Loucy (cell line): ENCODE data around the gene SSH3.
"Not testable (repeated sequence)": the region's sequence is repeated elsewhere in the genome, so short reads cannot be mapped to it uniquely, and the experiment has no call there.

Source experiments
- H2AFZ ChIP-seq: fragments of 200-600 bp; sonication (generic); 2 replicates; pipeline ENCODE4 v1.6.0; 2016; ENCODE audit warnings: antibody characterized with exemption, mild to moderate bottlenecking, low read length, moderate library complexity
- H3F3A ChIP-seq: fragments of 200-600 bp; 2 replicates; pipeline ENCODE4 v1.6.0; 2016; ENCODE audit warnings: antibody characterized with exemption, low read depth, mild to moderate bottlenecking
- H3K27me3 ChIP-seq: fragments of 200-600 bp; sonication (generic); 2 replicates; pipeline ENCODE4 v1.6.1; 2014; ENCODE audit warnings: low read length, mild to moderate bottlenecking; ENCODE audit not compliant: insufficient read depth, poor library complexity, severe bottlenecking
- H3K36me3 ChIP-seq: fragments of 200-600 bp; sonication (generic); 2 replicates; pipeline ENCODE4 v1.6.1; 2016; ENCODE audit warnings: low read length; ENCODE audit not compliant: insufficient read depth
- H3K4me1 ChIP-seq: fragments of 200-600 bp; sonication (generic); 2 replicates; pipeline ENCODE4 v1.5.1; 2014; ENCODE audit warnings: low read length, mild to moderate bottlenecking; ENCODE audit not compliant: insufficient read depth, poor library complexity, severe bottlenecking
- H3K4me2 ChIP-seq: fragments of 200-600 bp; sonication (generic); 2 replicates; pipeline ENCODE4 v1.6.0; 2014; ENCODE audit warnings: antibody characterized with exemption, low read length, low read depth, mild to moderate bottlenecking; ENCODE audit not compliant: poor library complexity, severe bottlenecking
- H3K4me3 ChIP-seq: fragments of 200-600 bp; sonication (generic); 2 replicates; pipeline ENCODE4 v1.5.1; 2014; ENCODE audit warnings: low read length, mild to moderate bottlenecking, mixed read lengths; ENCODE audit not compliant: poor library complexity, severe bottlenecking
- H3K79me2 ChIP-seq: fragments of 200-600 bp; sonication (generic); 2 replicates; pipeline ENCODE4 v1.6.1; 2014; ENCODE audit warnings: low read length; ENCODE audit not compliant: insufficient read depth
- H3K9ac ChIP-seq: fragments of 200-600 bp; sonication (generic); 2 replicates; pipeline ENCODE4 v1.6.0; 2014; ENCODE audit warnings: mild to moderate bottlenecking, low read depth, low read length, moderate library complexity; ENCODE audit not compliant: poor library complexity, severe bottlenecking
- H3K9me2 ChIP-seq: fragments of 200-600 bp; sonication (generic); replicated peaks from 2 replicates; pipeline ENCODE4 v1.6.1; 2016; ENCODE audit warnings: low read depth, low read length, mixed read lengths
- H3K9me3 ChIP-seq: fragments of 200-600 bp; sonication (generic); 2 replicates; pipeline ENCODE4 v1.6.1; 2014; ENCODE audit warnings: mild to moderate bottlenecking, antibody characterized with exemption, low read length, low read depth; ENCODE audit not compliant: insufficient read depth
- H4K20me1 ChIP-seq: fragments of 200-600 bp; sonication (generic); 2 replicates; pipeline ENCODE4 v1.6.0; 2014; ENCODE audit warnings: antibody characterized with exemption, low read length, mild to moderate bottlenecking; ENCODE audit not compliant: insufficient read depth, poor library complexity, severe bottlenecking
- EZH2phosphoT487 ChIP-seq: fragments of 200-600 bp; IDR thresholded peaks from 2 replicates; pipeline ENCODE4 v1.6.1; 2018; ENCODE audit warnings: antibody characterized with exemption, mild to moderate bottlenecking, moderate library complexity, borderline replicate concordance
- TF ChIP-seq, protein P1 (sequence below): fragments of 200-600 bp; sonication (generic); conservative IDR thresholded peaks from 2 replicates; pipeline ENCODE4 v1.5.1; 2014; ENCODE audit warnings: mild to moderate bottlenecking, antibody characterized with exemption, low read length

The SSH3 gene

DNA sequence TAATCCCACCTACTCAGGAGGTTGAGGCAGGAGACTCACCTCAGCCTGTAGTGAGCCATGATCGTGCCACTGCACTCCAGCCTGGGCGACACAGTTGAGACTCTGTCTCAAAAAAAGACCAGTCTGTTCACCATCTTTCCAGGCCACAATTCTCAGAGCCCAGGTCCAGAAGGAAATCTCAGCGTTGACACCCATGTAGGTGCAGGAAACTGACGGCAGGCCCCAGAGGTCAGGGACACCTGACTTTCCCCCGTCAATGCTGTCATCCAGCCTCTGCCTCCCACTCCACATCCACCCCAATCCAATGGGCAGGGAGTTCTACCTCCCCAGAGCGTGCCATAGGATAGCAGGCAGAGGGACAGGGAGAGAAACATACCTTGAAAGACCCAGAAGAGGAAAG is 42.9 kb upstream of the SSH3 start:
- no peak for TF ChIP-seq EZH2phosphoT487
- TF ChIP-seq, protein P1, sequence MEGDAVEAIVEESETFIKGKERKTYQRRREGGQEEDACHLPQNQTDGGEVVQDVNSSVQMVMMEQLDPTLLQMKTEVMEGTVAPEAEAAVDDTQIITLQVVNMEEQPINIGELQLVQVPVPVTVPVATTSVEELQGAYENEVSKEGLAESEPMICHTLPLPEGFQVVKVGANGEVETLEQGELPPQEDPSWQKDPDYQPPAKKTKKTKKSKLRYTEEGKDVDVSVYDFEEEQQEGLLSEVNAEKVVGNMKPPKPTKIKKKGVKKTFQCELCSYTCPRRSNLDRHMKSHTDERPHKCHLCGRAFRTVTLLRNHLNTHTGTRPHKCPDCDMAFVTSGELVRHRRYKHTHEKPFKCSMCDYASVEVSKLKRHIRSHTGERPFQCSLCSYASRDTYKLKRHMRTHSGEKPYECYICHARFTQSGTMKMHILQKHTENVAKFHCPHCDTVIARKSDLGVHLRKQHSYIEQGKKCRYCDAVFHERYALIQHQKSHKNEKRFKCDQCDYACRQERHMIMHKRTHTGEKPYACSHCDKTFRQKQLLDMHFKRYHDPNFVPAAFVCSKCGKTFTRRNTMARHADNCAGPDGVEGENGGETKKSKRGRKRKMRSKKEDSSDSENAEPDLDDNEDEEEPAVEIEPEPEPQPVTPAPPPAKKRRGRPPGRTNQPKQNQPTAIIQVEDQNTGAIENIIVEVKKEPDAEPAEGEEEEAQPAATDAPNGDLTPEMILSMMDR, result no peak
- Histone ChIP-seq H3K4me2 (no peak overlapping the region), H4K20me1 (no peaks in the 10 kb centered on the region)

DNA sequence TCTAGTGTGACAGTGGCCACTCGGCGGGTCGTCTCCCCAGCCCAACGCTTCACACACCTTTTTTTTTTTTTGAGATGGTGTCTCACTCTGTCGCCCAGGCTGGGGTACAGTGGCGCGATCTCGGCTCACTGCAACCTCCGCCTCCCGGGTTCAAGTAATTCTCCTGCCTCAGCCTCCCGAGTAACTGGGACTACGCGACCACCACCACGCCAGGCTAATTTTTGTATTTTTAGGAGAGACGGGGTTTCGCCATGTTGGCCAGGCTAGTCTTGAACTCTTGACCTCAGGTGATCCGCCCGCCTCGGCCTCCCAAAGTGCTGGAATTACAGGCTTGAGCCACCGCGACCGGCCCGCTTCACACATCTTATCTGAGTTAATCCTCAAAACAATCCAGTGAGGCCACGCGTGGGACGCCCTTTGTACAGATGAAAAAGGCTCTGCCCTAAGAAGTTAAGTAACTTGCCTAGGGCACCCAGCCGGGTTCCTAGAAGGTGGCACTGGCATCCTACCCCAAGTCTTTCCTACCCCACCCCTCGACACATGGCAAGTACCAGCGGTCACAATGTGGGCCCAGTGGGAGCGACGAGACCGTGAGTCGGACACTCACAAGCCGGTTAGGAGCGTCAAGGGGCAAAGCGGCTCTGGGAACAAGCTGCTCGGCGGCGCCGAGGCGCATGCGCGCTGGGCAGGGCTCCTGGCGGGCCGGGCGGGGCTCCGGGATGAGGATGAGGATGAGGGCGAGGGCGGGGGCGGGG is 42.3 kb upstream of the SSH3 start:
- H3K79me2 ChIP-seq, H3K4me3 ChIP-seq, H2AFZ ChIP-seq, H3K9me2 ChIP-seq, H3K9me3 ChIP-seq, H3K9ac ChIP-seq, H4K20me1 ChIP-seq, H3K4me2 ChIP-seq, H3K27me3 ChIP-seq: not testable (repeated sequence)
- peaks cover 13% of the 10 kb centered on the region for H3K4me1 ChIP-seq
- H3K36me3 ChIP-seq, result peaks cover 13% of the 10 kb centered on the region; the same call in 1 of the 2 replicates
- H3F3A ChIP-seq, result peaks cover 11% of the 10 kb centered on the region; the same call in 1 of the 2 replicates

More for the DNA sequence above, 42.9 kb upstream of the SSH3 start:
- Histone ChIP-seq H3K9me2 (no peaks in the 10 kb centered on the region), H2AFZ (no peak overlapping the region), H3F3A (peaks cover 11% of the 10 kb centered on the region; the same call in 1 of the 2 replicates), H3K9me3 (no peaks in the 10 kb centered on the region), H3K36me3 (peaks cover 19% of the 10 kb centered on the region; the same call in 1 of the 2 replicates), H3K9ac (no peak overlapping the region), H3K4me1 (peaks cover 13% of the 10 kb centered on the region), H3K4me3 (no peak overlapping the region), H3K27me3 (no peaks in the 10 kb centered on the region), H3K79me2 (no peaks in the 10 kb centered on the region)

DNA sequence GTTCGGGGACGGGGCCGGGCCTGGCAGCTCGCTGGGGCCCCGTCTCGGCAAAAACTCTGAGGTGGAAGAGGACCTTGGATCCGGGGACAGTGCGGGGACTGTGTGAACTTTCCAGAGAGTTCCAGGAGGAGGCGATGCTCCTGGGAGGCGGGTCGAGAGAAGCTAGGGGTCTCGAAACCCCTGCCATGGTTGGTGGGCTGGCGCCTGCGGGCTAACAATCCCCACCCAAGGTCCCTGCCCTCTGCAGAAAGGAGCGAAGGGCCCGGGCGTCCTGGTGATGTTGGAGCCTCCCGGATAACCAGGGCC is 41.7 kb upstream of the SSH3 start:
- Histone ChIP-seq H4K20me1 (no peaks in the 10 kb centered on the region), H3K27me3 (no peaks in the 10 kb centered on the region), H3K36me3 (peaks cover 7% of the 10 kb centered on the region; the same call in 1 of the 2 replicates), H3K9ac (no peak overlapping the region), H3K79me2 (peaks cover 1% of the 10 kb centered on the region), H3K9me3 (no peaks in the 10 kb centered on the region), H3F3A (peaks cover 11% of the 10 kb centered on the region; the same call in 1 of the 2 replicates), H3K4me2 (no peak overlapping the region), H3K9me2 (no peaks in the 10 kb centered on the region), H2AFZ (no peak overlapping the region), H3K4me3 (no peak overlapping the region), H3K4me1 (peaks cover 13% of the 10 kb centered on the region)
- no peak for TF ChIP-seq EZH2phosphoT487
- TF ChIP-seq, protein P1, result no peak
